Uterus (tissue), 4 donors: ENCODE results near the gene ZHX3. TPM values are rescaled to one million over a fixed set of nuclear protein-coding genes. Genes with fewer than 3 reads are reported as not detected.

Experiments used
- DNase-seq, 2 donors: peaks; one replicate each; pipeline ENCODE4 v3.0.0-alpha.2; 2019 to 2020
- H3K27ac ChIP-seq, 2 donors: fragments of 200-600 bp; sonication (generic); 1 replicate in 1 of 2; 2 replicates in 1 of 2; pipeline ENCODE4 v1.5.1; 2016 to 2018
- H3K27me3 ChIP-seq, 2 donors: fragments of 200-600 bp; sonication (generic); one replicate each; pipeline ENCODE4 v1.5.1; 2018 to 2019; ENCODE audit warnings: control low read depth in 1 of 2
- H3K36me3 ChIP-seq, 2 donors: fragments of 200-600 bp; sonication (generic); one replicate each; pipeline ENCODE4 v1.5.1; 2019; ENCODE audit warnings: control low read depth in 1 of 2
- H3K4me1 ChIP-seq, 2 donors: fragments of 200-600 bp; sonication (generic); one replicate each; pipeline ENCODE4 v1.5.1; 2018 to 2019; ENCODE audit warnings: control low read depth in 1 of 2
- H3K4me3 ChIP-seq, 2 donors: fragments of 200-600 bp; sonication (generic); 1 replicate in 1 of 2; 2 replicates in 1 of 2; pipeline ENCODE4 v1.5.1; 2018 to 2019; ENCODE audit warnings: mild to moderate bottlenecking in 1 of 2
- H3K9me3 ChIP-seq, 2 donors: fragments of 200-600 bp; sonication (generic); one replicate each; pipeline ENCODE4 v1.5.1; 2019; ENCODE audit warnings: control low read depth in 1 of 2
- POLR2A ChIP-seq, 2 donors: fragments of 450-650 bp; IDR thresholded peaks; one replicate each; pipeline ENCODE4 v1.6.1; 2016; ENCODE audit warnings: antibody characterized with exemption in 2 of 2, mild to moderate bottlenecking in 1 of 2, moderate library complexity in 1 of 2
- intact Hi-C: fragments of 100-400 bp; cut with DNase I; formaldehyde crosslinking; loops from one replicate; pipeline ENCODE4 v1.15.1; 2023; ENCODE audit warnings: low total_unique reads
- total RNA-seq, 4 donors: library from RNA; depleted of rRNA in 3 of 4; stranded (reverse); fragments of >200 nt in 3 of 4; gene quantifications; one replicate each; pipeline versions ENCODE4 v1.1.0 to v1.2.4, GENCODE V29; 2014 to 2023
- TF ChIP-seq, protein P1 (sequence below), 4 experiments: fragments of 200-600 bp in 2 of 4; fragments of 450-650 bp in 2 of 4; sonication (generic) in 2 of 4; IDR thresholded peaks; one replicate each; pipeline ENCODE4 v1.5.1; 2016 to 2019; ENCODE audit warnings: antibody characterized with exemption in 4 of 4, mild to moderate bottlenecking in 2 of 4, moderate library complexity in 1 of 4
- donor health status: DM: yes; HTN: yes; CAD: no.

Gene ZHX3
- total RNA-seq, 4 donors from 2014 or later = 18.7 to 85.2 (median 25.0) TPM

DNA sequence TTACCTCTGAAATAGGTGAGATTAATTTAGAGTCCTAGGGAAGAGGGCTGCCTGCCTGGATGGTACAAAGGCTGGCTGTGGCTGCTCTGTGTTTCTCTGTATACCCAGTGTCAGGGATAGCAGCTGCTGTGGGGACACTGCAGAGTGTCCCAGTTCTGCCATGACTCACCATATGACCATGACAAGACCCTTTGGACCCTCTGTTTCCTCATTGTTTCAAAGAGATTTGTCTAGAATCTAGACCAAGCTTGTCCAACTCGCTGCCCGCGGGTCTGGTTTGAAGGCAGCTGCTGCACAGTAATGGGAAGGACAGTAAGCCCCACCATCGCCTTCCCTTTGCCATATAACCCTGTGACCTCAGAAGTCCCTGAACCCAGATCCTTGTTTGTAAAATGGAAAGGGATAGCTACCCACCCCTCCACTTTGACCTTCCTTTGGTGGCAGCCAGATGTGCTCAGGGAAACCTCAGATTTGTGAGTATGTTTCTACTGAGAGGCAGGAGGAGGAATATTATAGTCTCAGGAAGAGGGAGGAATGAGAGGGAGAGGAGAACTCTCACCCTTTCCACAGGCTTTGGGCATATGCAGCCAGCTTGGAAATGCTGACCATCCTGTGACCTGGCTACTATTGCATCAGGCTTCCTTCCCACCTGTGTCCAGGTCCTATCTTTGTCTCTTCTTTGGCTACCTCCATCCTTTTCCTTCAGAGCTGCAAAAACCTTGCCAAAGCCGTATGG, 166.2 kb downstream of the ZHX3 start:
- no peak for DNase-seq
- H3K36me3 ChIP-seq = no peaks in the 10 kb centered on the region
- H3K27ac ChIP-seq = peak overlapping the region in 1 of 2 donors; percentile 70
- no peak overlapping the region for H3K4me3 ChIP-seq
- no peaks in the 10 kb centered on the region for H3K27me3 ChIP-seq
- intact Hi-C loops = no loop called here
- H3K4me1 ChIP-seq = peaks cover 0 to 22% of the 10 kb centered on the region in 2 donors
- H3K9me3 ChIP-seq = no peaks in the 10 kb centered on the region
- TF ChIP-seq, protein P1, sequence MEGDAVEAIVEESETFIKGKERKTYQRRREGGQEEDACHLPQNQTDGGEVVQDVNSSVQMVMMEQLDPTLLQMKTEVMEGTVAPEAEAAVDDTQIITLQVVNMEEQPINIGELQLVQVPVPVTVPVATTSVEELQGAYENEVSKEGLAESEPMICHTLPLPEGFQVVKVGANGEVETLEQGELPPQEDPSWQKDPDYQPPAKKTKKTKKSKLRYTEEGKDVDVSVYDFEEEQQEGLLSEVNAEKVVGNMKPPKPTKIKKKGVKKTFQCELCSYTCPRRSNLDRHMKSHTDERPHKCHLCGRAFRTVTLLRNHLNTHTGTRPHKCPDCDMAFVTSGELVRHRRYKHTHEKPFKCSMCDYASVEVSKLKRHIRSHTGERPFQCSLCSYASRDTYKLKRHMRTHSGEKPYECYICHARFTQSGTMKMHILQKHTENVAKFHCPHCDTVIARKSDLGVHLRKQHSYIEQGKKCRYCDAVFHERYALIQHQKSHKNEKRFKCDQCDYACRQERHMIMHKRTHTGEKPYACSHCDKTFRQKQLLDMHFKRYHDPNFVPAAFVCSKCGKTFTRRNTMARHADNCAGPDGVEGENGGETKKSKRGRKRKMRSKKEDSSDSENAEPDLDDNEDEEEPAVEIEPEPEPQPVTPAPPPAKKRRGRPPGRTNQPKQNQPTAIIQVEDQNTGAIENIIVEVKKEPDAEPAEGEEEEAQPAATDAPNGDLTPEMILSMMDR (IDR thresholded peaks at IDR 0.05) = no peak
- no peak for TF ChIP-seq POLR2A (IDR thresholded peaks at IDR 0.05)

DNA sequence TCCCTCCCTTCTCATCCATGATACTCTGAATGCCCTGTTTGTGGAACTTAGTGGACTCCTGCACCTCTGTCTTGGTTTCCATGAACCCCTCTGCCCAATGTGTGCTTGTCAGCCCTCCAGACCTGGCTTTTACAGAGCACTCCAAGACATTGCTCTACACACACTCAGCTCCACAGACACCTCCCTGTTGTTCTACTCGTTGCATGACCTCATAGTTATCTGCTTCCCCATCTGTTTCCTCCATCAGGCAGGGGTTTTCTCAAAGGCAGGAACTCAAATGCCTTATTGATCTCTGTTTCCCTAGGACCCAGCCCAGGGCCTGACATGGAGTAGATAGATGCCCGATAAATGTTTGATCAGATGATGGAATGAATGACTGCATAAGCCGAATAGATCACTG, 166.9 kb downstream of the ZHX3 start:
- TF ChIP-seq, protein P1 (IDR thresholded peaks at IDR 0.05) = no peak
- H3K27me3 ChIP-seq = no peaks in the 10 kb centered on the region
- H3K36me3 ChIP-seq = no peaks in the 10 kb centered on the region
- peak overlapping the region in 1 of 2 donors; percentile 70 for H3K27ac ChIP-seq
- no peak overlapping the region for H3K4me3 ChIP-seq
- H3K9me3 ChIP-seq = no peaks in the 10 kb centered on the region
- H3K4me1 ChIP-seq = peaks cover 0 to 27% of the 10 kb centered on the region in 2 donors
- intact Hi-C loops = no loop called here
- DNase-seq = no peak

GRCh38 chr20:41148942-41149341, 168.6 kb downstream of the ZHX3 start:
- Histone ChIP-seq H3K36me3 (no peaks in the 10 kb centered on the region), H3K27ac (peak overlapping the region in 1 of 2 donors; percentile 58), H3K9me3 (no peaks in the 10 kb centered on the region), H3K4me3 (no peak overlapping the region), H3K27me3 (no peaks in the 10 kb centered on the region), H3K4me1 (peaks cover 0 to 27% of the 10 kb centered on the region in 2 donors)
- intact Hi-C loops = no loop called here
- DNase-seq = no peak
- no peak for TF ChIP-seq POLR2A (IDR thresholded peaks at IDR 0.05)
- TF ChIP-seq, protein P1 (IDR thresholded peaks at IDR 0.05) = no peak

GRCh38 chr20:41147767-41148191, 169.8 kb downstream of the ZHX3 start:
- TF ChIP-seq, protein P1 (IDR thresholded peaks at IDR 0.05) = no peak
- no peak for TF ChIP-seq POLR2A (IDR thresholded peaks at IDR 0.05)
- Histone ChIP-seq H3K4me3 (no peak overlapping the region), H3K4me1 (peaks cover 0 to 26% of the 10 kb centered on the region in 2 donors), H3K27me3 (no peaks in the 10 kb centered on the region), H3K9me3 (no peaks in the 10 kb centered on the region), H3K27ac (peak overlapping the region; percentile 35 to 58), H3K36me3 (no peaks in the 10 kb centered on the region)
- intact Hi-C loops = no loop called here
- DNase-seq = no peak

DNA sequence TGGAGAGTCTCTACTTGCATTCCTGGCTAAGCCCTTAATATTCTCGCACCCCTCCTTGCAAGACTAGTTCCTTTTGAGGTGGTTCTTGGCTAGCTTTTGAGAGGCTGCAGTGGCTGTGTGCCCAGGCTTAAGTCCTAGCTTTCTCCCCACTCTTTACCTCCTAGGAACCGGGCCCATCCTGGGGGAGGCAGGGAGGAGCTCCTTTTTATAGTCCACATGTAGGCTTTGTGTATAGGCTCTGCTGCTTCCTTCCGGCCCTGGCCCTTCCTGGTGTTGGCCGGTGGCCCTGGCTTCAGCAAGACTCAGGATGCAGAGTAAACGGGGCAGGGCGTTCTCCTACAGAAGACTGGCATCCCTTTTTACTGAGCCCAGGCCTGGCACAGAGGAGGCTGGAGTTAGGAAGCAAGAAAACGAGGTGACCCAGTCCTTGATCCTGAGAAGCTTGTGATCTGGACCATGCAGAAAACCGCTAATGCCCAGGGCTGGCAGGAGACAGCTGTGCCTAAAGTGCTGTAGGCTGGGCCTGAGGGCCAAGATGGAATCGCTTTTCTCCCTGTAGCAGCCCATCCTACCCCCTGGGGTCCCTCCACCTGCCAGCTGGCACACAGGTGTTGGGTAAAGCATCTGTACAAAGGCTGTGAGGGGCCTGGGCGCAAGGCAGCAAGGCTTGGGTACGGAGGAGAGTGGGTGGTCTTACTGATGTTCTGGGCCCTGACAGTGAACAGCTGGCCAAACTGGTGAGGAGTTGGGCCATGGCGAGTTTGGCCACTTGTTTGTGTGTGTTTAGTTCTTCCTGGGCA, 171.5 kb downstream of the ZHX3 start:
- Histone ChIP-seq H3K9me3 (no peaks in the 10 kb centered on the region), H3K27me3 (no peaks in the 10 kb centered on the region), H3K27ac (peak overlapping the region; percentile 39 to 58), H3K4me3 (no peak overlapping the region), H3K4me1 (peaks cover 3 to 19% of the 10 kb centered on the region in 2 donors), H3K36me3 (no peaks in the 10 kb centered on the region)
- TF ChIP-seq POLR2A (IDR thresholded peaks at IDR 0.05) = no peak
- TF ChIP-seq, protein P1 (IDR thresholded peaks at IDR 0.05) = no peak
- peak in 1 of 2 donors; percentile 45 for DNase-seq
- intact Hi-C loops = no loop called here
